Testis (tissue), 3 donors: ENCODE measurements around the gene OSBPL5. TPM values are rescaled to one million over a fixed set of nuclear protein-coding genes. Genes with fewer than 3 reads are reported as not detected.

ENCODE experiments used
- DNase-seq: peaks from one replicate; pipeline ENCODE4 v3.0.0-alpha.2; 2019
- H3K27ac ChIP-seq, 2 donors: fragments of 200-600 bp; sonication (generic); one replicate each; pipeline ENCODE4 v1.5.1; 2019
- H3K27me3 ChIP-seq: fragments of 200-600 bp; sonication (generic); one replicate; pipeline ENCODE4 v1.5.1; 2019
- H3K36me3 ChIP-seq: fragments of 200-600 bp; sonication (generic); one replicate; pipeline ENCODE4 v1.5.1; 2017; ENCODE audit warnings: low read depth; ENCODE audit errors: missing control alignments
- H3K4me1 ChIP-seq: fragments of 200-600 bp; sonication (generic); one replicate; pipeline ENCODE4 v1.5.1; 2019
- H3K4me3 ChIP-seq, 2 donors: fragments of 200-600 bp; sonication (generic); one replicate each; pipeline ENCODE4 v1.5.1; 2017 to 2019
- H3K9me3 ChIP-seq: fragments of 200-600 bp; sonication (generic); one replicate; pipeline ENCODE4 v1.5.1; 2017
- POLR2A ChIP-seq: fragments of 450-650 bp; IDR thresholded peaks from one replicate; pipeline ENCODE4 v1.6.1; 2017; ENCODE audit warnings: antibody characterized with exemption, mild to moderate bottlenecking, moderate library complexity
- WGBS, 2 donors: methylation state at CpG; one replicate each; pipeline ENCODE4 v1.1.5; 2018; 5-methylcytosine and 5-hydroxymethylcytosine counted together
- intact Hi-C: fragments of 100-400 bp; cut with DNase I; formaldehyde crosslinking; loops from one replicate; pipeline ENCODE4 v1.15.1; 2023; ENCODE audit warnings: low total_unique reads
- polyA plus RNA-seq: library from polyadenylated mRNA; stranded (reverse); fragments of 350-450 nt; fragmentation: Illumina TruSeq; extraction: RNeasy Lipid Tissue Mini Kit (QIAGEN cat#74804); gene quantifications from one replicate; pipeline ENCODE4 v1.2.3, GENCODE V29; 2014; ENCODE audit warnings: low read depth, low replicate concordance; ENCODE audit not compliant: insufficient read depth
- total RNA-seq, 2 donors: library from RNA; depleted of rRNA; stranded (reverse); fragments of >200 nt; gene quantifications; one replicate each; pipeline ENCODE4 v1.2.3, GENCODE V29; 2016
- TF ChIP-seq, protein P1 (sequence below), 3 experiments: fragments of 450-650 bp in 2 of 3; fragments of 200-600 bp in 1 of 3; sonication (generic) in 1 of 3; IDR thresholded peaks; one replicate each; pipeline ENCODE4 v1.5.1; 2016 to 2019; ENCODE audit warnings: antibody characterized with exemption in 3 of 3, mild to moderate bottlenecking in 2 of 3, moderate library complexity in 1 of 3

The OSBPL5 gene
- total and polyA plus RNA-seq, 3 donors from 2014 or later = 8.9 to 18.1 (median 13.2) TPM

DNA sequence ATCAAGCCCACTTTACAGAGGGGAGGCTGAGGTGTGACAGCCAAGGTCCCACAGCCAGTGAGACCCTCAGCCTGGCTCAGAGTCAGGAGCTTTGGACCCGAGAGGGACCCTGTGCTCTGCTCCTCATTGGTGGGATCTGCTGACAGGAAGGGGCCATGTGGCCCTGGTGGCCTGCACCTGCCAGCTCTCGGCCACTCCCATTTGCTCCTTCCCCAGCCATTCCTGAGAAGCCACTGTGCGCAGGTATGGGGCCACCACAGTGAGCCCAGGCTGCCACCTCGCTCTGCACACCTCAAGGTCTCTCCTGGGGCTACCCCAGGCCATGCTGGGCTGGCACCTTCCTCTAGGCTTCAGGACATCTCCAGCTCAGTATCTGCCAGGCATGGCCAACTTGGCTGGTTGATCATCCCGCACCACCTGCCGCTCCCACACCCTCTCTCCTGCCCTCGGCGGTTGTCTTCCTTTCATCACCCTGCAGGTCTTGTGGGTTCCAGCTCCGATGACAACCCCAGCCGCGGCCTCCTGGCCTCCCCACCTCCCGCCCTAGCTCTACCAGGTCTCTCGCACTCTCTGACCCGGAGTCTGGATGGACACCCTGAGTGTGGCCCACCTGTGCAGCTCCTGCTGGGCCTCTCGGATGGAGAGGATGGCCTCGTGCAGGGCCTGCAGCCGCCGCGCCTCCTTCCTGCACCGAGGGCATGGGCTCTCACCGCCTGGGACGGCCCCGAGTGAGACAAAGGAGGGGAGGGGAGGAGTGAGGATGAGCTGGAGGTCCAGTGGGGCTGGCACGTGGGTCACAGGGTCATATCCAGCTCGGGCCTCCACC lies 75.7 kb downstream of the OSBPL5 start:
- intact Hi-C loops = loop anchor here (5.0 to 10.0 kb wide), 2 partner anchors 52 to 65 kb away; no protein-coding TSS in a partner anchor
- no peaks in the 10 kb centered on the region for H3K36me3 ChIP-seq
- TF ChIP-seq, protein P1, sequence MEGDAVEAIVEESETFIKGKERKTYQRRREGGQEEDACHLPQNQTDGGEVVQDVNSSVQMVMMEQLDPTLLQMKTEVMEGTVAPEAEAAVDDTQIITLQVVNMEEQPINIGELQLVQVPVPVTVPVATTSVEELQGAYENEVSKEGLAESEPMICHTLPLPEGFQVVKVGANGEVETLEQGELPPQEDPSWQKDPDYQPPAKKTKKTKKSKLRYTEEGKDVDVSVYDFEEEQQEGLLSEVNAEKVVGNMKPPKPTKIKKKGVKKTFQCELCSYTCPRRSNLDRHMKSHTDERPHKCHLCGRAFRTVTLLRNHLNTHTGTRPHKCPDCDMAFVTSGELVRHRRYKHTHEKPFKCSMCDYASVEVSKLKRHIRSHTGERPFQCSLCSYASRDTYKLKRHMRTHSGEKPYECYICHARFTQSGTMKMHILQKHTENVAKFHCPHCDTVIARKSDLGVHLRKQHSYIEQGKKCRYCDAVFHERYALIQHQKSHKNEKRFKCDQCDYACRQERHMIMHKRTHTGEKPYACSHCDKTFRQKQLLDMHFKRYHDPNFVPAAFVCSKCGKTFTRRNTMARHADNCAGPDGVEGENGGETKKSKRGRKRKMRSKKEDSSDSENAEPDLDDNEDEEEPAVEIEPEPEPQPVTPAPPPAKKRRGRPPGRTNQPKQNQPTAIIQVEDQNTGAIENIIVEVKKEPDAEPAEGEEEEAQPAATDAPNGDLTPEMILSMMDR (IDR thresholded peaks at IDR 0.05) = no peak
- TF ChIP-seq POLR2A = no peak
- 90 to 94% methylated on average over 13 to 25 of the region's 25 CpGs for WGBS, 2 donors
- H3K9me3 ChIP-seq = no peaks in the 10 kb centered on the region
- DNase-seq = no peak
- H3K4me1 ChIP-seq = no peaks in the 10 kb centered on the region
- no peaks in the 10 kb centered on the region for H3K27me3 ChIP-seq
- H3K27ac ChIP-seq = no peak overlapping the region
- no peak overlapping the region for H3K4me3 ChIP-seq

- Histone ChIP-seq H3K9me3 (no peaks in the 10 kb centered on the region), H3K4me1 (no peaks in the 10 kb centered on the region), H3K4me3 (no peak overlapping the region), H3K36me3 (no peaks in the 10 kb centered on the region), H3K27ac (no peak overlapping the region), H3K27me3 (no peaks in the 10 kb centered on the region)
- intact Hi-C loops = no loop called here
- no peak for DNase-seq
- TF ChIP-seq POLR2A = no peak
- TF ChIP-seq, protein P1 (IDR thresholded peaks at IDR 0.05) = no peak
- 73 to 89% methylated on average over 5 to 14 of the region's 14 CpGs for WGBS, 2 donors
These were observed 76.3 kb downstream of the OSBPL5 start for GRCh38 chr11:3088806-3089205.

- H3K4me3 ChIP-seq = no peak overlapping the region
- H3K36me3 ChIP-seq = no peaks in the 10 kb centered on the region
- no peak for DNase-seq
- H3K9me3 ChIP-seq = no peaks in the 10 kb centered on the region
- H3K27me3 ChIP-seq = no peaks in the 10 kb centered on the region
- 77 to 84% methylated on average over 15 to 24 of the region's 24 CpGs for WGBS, 2 donors
- no peaks in the 10 kb centered on the region for H3K4me1 ChIP-seq
- intact Hi-C loops = no loop called here
- TF ChIP-seq POLR2A = no peak
- TF ChIP-seq, protein P1 (IDR thresholded peaks at IDR 0.05) = no peak
- no peak overlapping the region for H3K27ac ChIP-seq
These were observed 77.0 kb downstream of the OSBPL5 start for GRCh38 chr11:3087821-3088800.

GRCh38 chr11:3087373-3087772 lies 77.7 kb downstream of the OSBPL5 start:
- Histone ChIP-seq H3K4me1 (no peaks in the 10 kb centered on the region), H3K36me3 (no peaks in the 10 kb centered on the region)

More at GRCh38 chr11:3087373-3087772, 77.7 kb downstream of the OSBPL5 start:
- DNase-seq = no peak
- Histone ChIP-seq H3K9me3 (no peaks in the 10 kb centered on the region), H3K27ac (no peak overlapping the region), H3K4me3 (no peak overlapping the region), H3K27me3 (no peaks in the 10 kb centered on the region)
- WGBS, 2 donors = 88 to 93% methylated on average over 8 to 11 of the region's 11 CpGs
- TF ChIP-seq, protein P1 (IDR thresholded peaks at IDR 0.05) = no peak
- intact Hi-C loops = no loop called here
